Coronary artery (tissue), 2 donors: ENCODE measurements around the gene GNL3.

Experiments used
- DNase-seq: peaks from one replicate; pipeline ENCODE4 v3.0.0-alpha.2; 2017; ENCODE audit warnings: low spot score
- H3K27ac ChIP-seq, 2 donors: fragments of 200-600 bp; sonication (generic); one replicate each; pipeline ENCODE4 v1.5.1; 2016 to 2019
- H3K4me3 ChIP-seq: fragments of 200-600 bp; sonication (generic); 2 replicates; pipeline ENCODE4 v1.5.1; 2016; ENCODE audit warnings: mild to moderate bottlenecking, moderate library complexity
- CTCF ChIP-seq: fragments of 200-600 bp; sonication (generic); IDR thresholded peaks from one replicate; pipeline ENCODE4 v1.5.1; 2019; ENCODE audit warnings: antibody characterized with exemption

Gene GNL3

DNA sequence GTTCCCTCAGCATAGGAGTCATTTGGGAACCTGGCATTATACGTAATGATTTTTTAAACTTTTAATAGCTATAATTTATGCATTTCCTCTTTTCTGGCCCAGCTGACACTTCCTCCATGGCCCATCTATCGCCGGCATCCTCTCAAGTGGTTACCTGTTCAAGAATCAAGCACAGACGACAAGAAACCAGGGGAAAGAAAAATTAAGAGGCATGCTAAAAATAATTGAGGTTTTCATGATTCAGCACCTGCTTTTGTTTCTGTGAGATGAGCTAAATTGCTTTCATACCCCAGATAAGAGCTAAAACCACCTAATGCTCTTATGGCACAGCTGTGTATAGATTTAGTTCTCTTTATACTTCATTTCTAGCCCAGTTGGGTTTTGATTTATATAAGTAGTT lies 21.8 kb downstream of the GNL3 start:
- TF ChIP-seq CTCF = no peak
- Histone ChIP-seq H3K27ac (no peak overlapping the region), H3K4me3 (no peak overlapping the region)
- DNase-seq = no peak

DNA sequence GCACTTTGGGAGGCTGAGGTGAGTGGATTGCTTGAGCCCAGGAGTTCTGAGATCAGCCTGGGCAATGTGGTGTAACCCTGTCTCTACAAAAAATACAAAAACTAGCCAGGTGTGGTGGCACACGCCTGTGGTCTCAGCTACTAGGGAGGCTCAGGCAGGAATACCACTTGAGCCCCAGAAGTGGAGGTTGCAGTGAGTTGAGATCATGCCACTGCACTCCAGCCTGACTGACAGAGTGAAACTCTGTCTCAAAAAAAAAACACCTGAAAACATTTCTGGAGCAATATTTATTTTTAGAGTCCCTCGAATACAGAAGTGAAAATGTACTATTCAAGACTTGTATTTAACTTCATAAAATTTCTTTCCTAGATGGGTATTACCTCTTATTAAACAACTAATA lies 24.7 kb downstream of the GNL3 start:
- H3K4me3 ChIP-seq = no peak overlapping the region
- TF ChIP-seq CTCF = no peak
- no peak overlapping the region for H3K27ac ChIP-seq
- DNase-seq = no peak

GRCh38 chr3:52712291-52713212 lies 26.7 kb downstream of the GNL3 start:
- Histone ChIP-seq H3K4me3 (no peak overlapping the region), H3K27ac (no peak overlapping the region)
- no peak for DNase-seq
- TF ChIP-seq CTCF = no peak

- no peak for TF ChIP-seq CTCF
- Histone ChIP-seq H3K27ac (no peak overlapping the region), H3K4me3 (no peak overlapping the region)
- DNase-seq = no peak
Measured at GRCh38 chr3:52714335-52715302, 28.8 kb downstream of the GNL3 start.

GRCh38 chr3:52715714-52716305 lies 30.0 kb downstream of the GNL3 start:
- H3K27ac ChIP-seq = no peak overlapping the region
- no peak for TF ChIP-seq CTCF
- DNase-seq = no peak
- H3K4me3 ChIP-seq = no peak overlapping the region

DNA sequence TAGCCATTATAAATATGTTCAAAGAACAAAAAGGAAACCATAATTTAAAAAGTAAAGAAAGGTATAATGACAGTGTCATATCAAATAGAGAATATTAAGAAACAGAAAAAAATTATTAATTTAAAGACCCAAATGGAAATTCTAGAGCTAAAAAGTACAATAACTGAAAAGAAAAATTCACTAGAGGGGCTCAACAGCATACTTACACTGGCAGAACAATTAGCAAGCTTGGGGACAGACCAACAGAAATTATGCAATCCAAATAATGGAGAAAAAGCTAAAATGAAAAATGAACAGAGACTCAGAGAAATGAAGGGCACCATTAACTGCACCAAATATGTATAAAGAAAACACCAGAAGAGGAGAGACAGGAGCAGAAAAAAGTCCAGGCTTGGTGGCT lies 33.8 kb downstream of the GNL3 start:
- no peak overlapping the region for H3K27ac ChIP-seq
- no peak for TF ChIP-seq CTCF
- no peak for DNase-seq
- H3K4me3 ChIP-seq = no peak overlapping the region
